ENCODE data around the gene KDELR1. TPM values are rescaled to one million over a fixed set of nuclear protein-coding genes. Genes with fewer than 3 reads are reported as not detected.

The KDELR1 gene
- total RNA-seq (2016; rRNA removed; fragmentation: Illumina TruSeq; extraction: Trizol) (70.8 and 134 TPM in 2 replicates), polyA plus RNA-seq (2011; rRNA removed) (185 and 212 TPM in 2 replicates), polyA minus RNA-seq (2011; rRNA and poly(A)+ RNA removed; ENCODE audit: low replicate concordance) (143 and 261 TPM in 2 replicates), Bru-seq, nascent RNA (percentile 86 among the genes with signal in this experiment), BruChase-seq, experiment 1, labeled RNA remaining after a 6-hour chase (percentile 96 among the genes with signal in this experiment), BruChase-seq, experiment 2, labeled RNA remaining after a 2-hour chase (percentile 93 among the genes with signal in this experiment)
- total RNA-seq (2016; cell fraction: cytosol; rRNA removed; fragmentation: Illumina TruSeq; extraction: Trizol; ENCODE audit: low read depth), result 55.9 and 57.5 TPM in 2 replicates
- 61.8 and 132 TPM in 2 replicates for total RNA-seq (2016; cell fraction: insoluble cytoplasmic fraction; rRNA removed; fragmentation: Illumina TruSeq; extraction: Trizol)
- 111 and 112 TPM in 2 replicates for total RNA-seq (2016; cell fraction: membrane; rRNA removed; fragmentation: Illumina TruSeq; extraction: Trizol)
- 125 and 150 TPM in 2 replicates for total RNA-seq (2016; cell fraction: nucleus; rRNA removed; fragmentation: Illumina TruSeq; extraction: Trizol)
- 168 and 179 TPM in 2 replicates for polyA plus RNA-seq (2011; cell fraction: cytosol; rRNA removed)
- polyA plus RNA-seq (2011; cell fraction: nucleus; rRNA removed), result 94.7 and 95.7 TPM in 2 replicates
- polyA plus RNA-seq (2012), result 187 and 197 TPM in 2 replicates
- 130 and 136 TPM in 2 replicates for polyA plus RNA-seq (2016; cell fraction: cytosol; fragmentation: Illumina TruSeq; extraction: Trizol; ENCODE audit: low read depth)
- 151 and 179 TPM in 2 replicates for polyA plus RNA-seq (2016; cell fraction: insoluble cytoplasmic fraction; fragmentation: Illumina TruSeq; extraction: Trizol; ENCODE audit: low read depth)
- 209 and 221 TPM in 2 replicates for polyA plus RNA-seq (2016; cell fraction: membrane; fragmentation: Illumina TruSeq; extraction: Trizol; ENCODE audit: low read depth)
- polyA plus RNA-seq (2016; cell fraction: nucleus; fragmentation: Illumina TruSeq; extraction: Trizol; ENCODE audit: insufficient read depth, low read depth), result 421 and 451 TPM in 2 replicates
- 129 and 135 TPM in 2 replicates for polyA minus RNA-seq (2011; cell fraction: cytosol; rRNA and poly(A)+ RNA removed)
- 29.5 and 36.8 TPM in 2 replicates for polyA minus RNA-seq (2011; cell fraction: nucleus; rRNA and poly(A)+ RNA removed)
- long read RNA-seq, experiment 1, transcript KDELR1-201 (5 exons, 1,557 nt), result major isoform, 209 of 238 reads
- long read RNA-seq, experiment 1, transcript KDELR1-203 (4 exons, 1,594 nt), result minor isoform, 5 of 238 reads
- long read RNA-seq, experiment 1, partial matches to known transcripts, result 12 of 238 reads
- long read RNA-seq, experiment 1, other reads (novel, unspliced or antisense), result 12 of 238 reads
- long read RNA-seq, experiment 2, transcript KDELR1-203 (4 exons, 1,594 nt), result minor isoform, 13 of 940 reads
- long read RNA-seq, experiment 2, transcript KDELR1-201 (5 exons, 1,557 nt), result major isoform, 590 of 940 reads
- long read RNA-seq, experiment 2, partial matches to known transcripts, result 313 of 940 reads
- long read RNA-seq, experiment 2, other reads (novel, unspliced or antisense), result 22 of 940 reads

GRCh38 chr19:48391100-48392005 lies at the start of gene KDELR1:
Gene KDELR1 (minus strand): TSS chr19:48391551. CDS start chr19:48391358, 193 bp downstream.
- peak within 1 kb of the TSS; percentile 93 to 99 (median 99) for H3K4me3 ChIP-seq (replicated peaks in 1 of 3; ENCODE audit: insufficient read depth in 1 of 3, low read depth in 2 of 3, low read length in 3 of 3)
- H3K27me3 ChIP-seq (ENCODE audit: control insufficient read depth in 1 of 2, insufficient read depth in 2 of 2, low read length in 2 of 2), result peaks cover 10 to 34% of the 10 kb centered on the region in 2 experiments; a peak in 4 of 5 replicates
- H3K4me1 ChIP-seq (ENCODE audit: insufficient read depth, low read length), result peaks cover 72% of the 10 kb centered on the region
- peak; percentile 42 for DNase-seq (ENCODE audit: low spot score)
- ATAC-seq, result peak; percentile 67
- CTCF ChIA-PET (ENCODE audit: low intra/inter-chr PET ratio, low total read pairs), result interaction anchor here (0.8 to 1.4 kb wide), 2 partner anchors 40 to 71 kb away, joined by 3 to 9 read pairs; no protein-coding TSS in a partner anchor
- H3K79me2 ChIP-seq (ENCODE audit: insufficient read depth, low read length), result peaks cover 16% of the 10 kb centered on the region
- peak within 1 kb of the TSS; percentile 84 for H3K4me2 ChIP-seq (ENCODE audit: low read depth, low read length)
- POLR2A ChIA-PET, result interaction anchor here (0.7 to 3.0 kb wide), 14 partner anchors 9 to 1380 kb away, joined by 3 to 44 read pairs (median 6); partner anchors contain the start of genes EMP3, GRWD1, SYNGR4 and TMEM143
- peak; percentile 68 for FAIRE-seq
- intact Hi-C loops (cut with micrococcal nuclease; ENCODE audit: unreplicated experiment), result loop anchor here (5.0 kb wide), 2 partner anchors 39 to 69 kb away; a partner anchor contains a TSS
- peak within 1 kb of the TSS; percentile 99 for H3K9ac ChIP-seq (ENCODE audit: insufficient read depth, low read depth, low read length)
- peak within 1 kb of the TSS; percentile 83 for H3K27ac ChIP-seq (ENCODE audit: extremely low read length, insufficient read depth, low read length)
- in situ Hi-C loops (cut with HindIII; ENCODE audit: extremely low pct_ligation_motif_present, low pct_unique_long_range_greater_than_20kb), result loop anchor here (5.0 kb wide), 2 partner anchors 39 to 74 kb away; no protein-coding TSS in a partner anchor
- H3K9me3 ChIP-seq (ENCODE audit: low read length), result no peaks in the 10 kb centered on the region
- BruUV-seq (replicated peaks), result TSS peak; percentile 79
- H4K20me1 ChIP-seq (ENCODE audit: insufficient read depth, low read length), result peaks cover 4% of the 10 kb centered on the region; the same call in 1 of the 2 replicates
- H2AFZ ChIP-seq (ENCODE audit: low read length), result no peak within 1 kb of the TSS
- peaks cover 5 to 29% of the 10 kb centered on the region in 2 experiments for H3K36me3 ChIP-seq (replicated peaks in 1 of 2; ENCODE audit: control insufficient read depth in 1 of 2, insufficient read depth in 2 of 2, low read length in 2 of 2)
- WGBS (ENCODE audit: low lambda C conversion rate), result 2% methylated on average over 20 of the region's 42 CpGs
- TF ChIP-seq SNAPC4 (CRISPR knock-in tag; IDR thresholded peaks at IDR 0.05) (no peak), DMAP1 (CRISPR knock-in tag; IDR thresholded peaks at IDR 0.05) (no peak), CCAR2 (optimal IDR thresholded peaks at IDR 0.05; ENCODE audit: low read depth, low read length) (no peak), TBL1XR1 (IDR thresholded peaks at IDR 0.05; ENCODE audit: borderline replicate concordance, low read length, partially characterized antibody) (no peak), RXRB (CRISPR knock-in tag; IDR thresholded peaks at IDR 0.05; ENCODE audit: borderline replicate concordance) (peak; percentile 33; the same call in 1 of the 2 replicates), ZNF766 (CRISPR knock-in tag; IDR thresholded peaks at IDR 0.05; ENCODE audit: borderline replicate concordance) (no peak), ZZZ3 (CRISPR knock-in tag; IDR thresholded peaks at IDR 0.05; ENCODE audit: borderline replicate concordance) (no peak), MLX (CRISPR knock-in tag; IDR thresholded peaks at IDR 0.05) (0 out of 2 replicates have a peak, but pooled peaks have one; percentile 25), XRCC5 (optimal IDR thresholded peaks at IDR 0.05; ENCODE audit: low read length) (peak; percentile 96), POLR2A (IDR thresholded peaks at IDR 0.05; ENCODE audit: insufficient read depth in 1 of 2, low read depth in 2 of 2, low read length in 2 of 2) (peak in 1 of 2 experiments; percentile 73; a peak in 3 of 4 replicates)

Measured in HepG2 (cell line).